Measurements from ENCODE around the gene KRTAP1-5.
"Not testable (repeated sequence)": the region's sequence is repeated elsewhere in the genome, so short reads cannot be mapped to it uniquely, and the experiment has no call there.

KRTAP1-5 gene, protein sequence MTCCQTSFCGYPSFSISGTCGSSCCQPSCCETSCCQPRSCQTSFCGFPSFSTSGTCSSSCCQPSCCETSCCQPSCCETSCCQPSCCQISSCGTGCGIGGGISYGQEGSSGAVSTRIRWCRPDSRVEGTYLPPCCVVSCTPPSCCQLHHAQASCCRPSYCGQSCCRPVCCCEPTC

GRCh38 chr17:41026715-41027471 lies at the start of gene KRTAP1-5:
TSS of gene KRTAP1-5 (minus strand) at chr17:41027208. CDS start at chr17:41027155, 53 bp downstream.
- DNase-seq (ENCODE audit: low read depth in 2 of 2), result no peak

DNA sequence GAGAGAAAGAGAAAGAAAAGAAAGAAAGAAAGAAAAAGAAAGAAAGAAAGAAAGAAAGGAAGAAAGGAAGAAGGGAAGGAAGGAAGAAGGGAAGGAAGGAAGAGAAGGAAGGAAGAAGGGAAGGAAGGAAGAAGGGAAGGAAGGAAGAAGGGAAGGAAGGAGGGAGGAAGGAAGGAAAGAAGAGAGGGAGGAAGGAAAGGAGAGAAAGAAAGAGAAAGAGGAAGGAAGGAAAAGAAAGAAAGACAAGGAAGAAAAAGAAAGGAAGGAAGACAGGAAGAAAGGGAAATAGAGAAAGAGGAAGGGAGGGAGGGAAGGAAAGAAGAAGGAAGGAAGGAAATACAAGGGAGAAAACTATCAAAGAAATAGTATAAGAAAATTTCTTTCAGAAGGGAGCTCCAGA lies 49.8 kb upstream of the KRTAP1-5 start:
- no peak for DNase-seq (ENCODE audit: low read depth in 2 of 2)

DNA sequence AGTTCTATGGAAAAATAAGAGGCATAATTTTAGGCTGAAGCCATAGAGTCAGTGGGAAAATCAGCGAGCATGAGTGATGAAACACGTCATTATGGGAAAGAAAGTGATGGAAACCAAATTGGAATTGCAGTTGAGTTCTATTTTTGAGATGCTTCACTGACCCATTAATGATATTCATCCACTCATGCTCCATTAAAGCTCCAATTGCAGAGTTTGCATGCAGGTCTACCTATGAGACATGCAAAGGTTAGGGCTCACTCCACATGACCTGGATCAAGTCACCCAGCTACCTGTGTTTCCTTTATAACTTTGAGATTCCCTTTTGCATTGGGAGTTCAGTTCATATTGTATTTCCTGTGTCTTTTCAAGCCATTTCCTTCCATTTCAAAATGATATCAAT lies 46.7 kb upstream of the KRTAP1-5 start:
- no peak for DNase-seq (ENCODE audit: low read depth in 2 of 2)

DNA sequence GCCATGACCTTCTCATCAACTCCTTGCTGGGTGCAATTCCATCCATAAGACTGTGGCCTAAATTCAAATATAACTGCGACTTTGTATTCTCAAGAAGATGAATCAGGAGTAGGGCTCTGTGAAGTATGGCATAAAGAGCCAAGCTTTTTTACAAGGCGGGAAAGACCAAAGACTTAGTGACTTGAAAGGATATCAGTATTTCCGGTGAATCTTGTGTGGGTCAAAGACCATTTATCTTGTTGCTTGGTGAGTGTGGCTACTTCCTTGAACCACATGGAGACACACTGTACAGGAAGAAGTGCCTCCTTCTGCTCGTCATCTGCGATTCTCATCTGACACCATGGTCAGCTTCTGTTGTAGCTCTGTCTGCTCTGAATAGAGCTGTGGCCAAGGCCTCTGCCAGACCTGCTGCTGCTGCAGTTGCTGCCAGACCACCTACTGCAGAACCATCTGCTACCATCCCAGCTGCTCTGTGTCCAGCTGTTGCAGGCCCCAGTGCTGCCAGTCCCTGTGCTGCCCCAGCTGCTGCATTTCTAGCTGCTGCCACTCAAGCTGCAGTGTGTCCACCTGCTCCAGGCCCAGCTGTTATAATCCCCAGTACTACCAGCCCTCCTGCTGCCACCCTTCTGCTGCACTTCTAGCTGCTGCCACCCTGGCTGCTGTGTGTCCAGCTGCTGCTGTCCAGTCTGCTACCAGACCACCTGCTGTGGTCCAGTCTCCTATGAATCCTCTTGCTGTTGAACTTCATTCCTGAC lies 44.8 kb upstream of the KRTAP1-5 start:
- no peak for DNase-seq (ENCODE audit: low read depth in 2 of 2)

DNA sequence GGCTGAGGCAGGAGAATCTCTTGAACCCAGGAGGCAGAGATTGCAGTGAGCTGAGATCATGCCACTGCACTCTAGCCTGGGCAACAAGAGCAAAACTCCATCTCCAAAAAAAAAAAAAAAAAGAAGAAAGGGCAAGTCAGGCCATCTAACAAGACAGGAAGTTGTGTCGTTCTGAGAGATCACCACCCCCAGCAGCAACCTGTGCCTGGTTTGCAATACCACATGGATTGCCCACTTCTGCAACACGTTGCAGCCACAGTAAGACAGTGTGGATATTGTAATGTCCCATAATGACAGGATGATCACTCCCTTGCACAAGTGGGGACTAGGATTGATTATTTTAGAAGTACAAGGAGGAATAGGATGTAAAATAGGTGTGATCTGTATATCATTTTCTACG lies 42.0 kb upstream of the KRTAP1-5 start:
- no peak for DNase-seq (ENCODE audit: low read depth in 2 of 2)

GRCh38 chr17:41067281-41067680 lies 40.3 kb upstream of the KRTAP1-5 start:
- no peak for DNase-seq (ENCODE audit: low read depth in 2 of 2)

DNA sequence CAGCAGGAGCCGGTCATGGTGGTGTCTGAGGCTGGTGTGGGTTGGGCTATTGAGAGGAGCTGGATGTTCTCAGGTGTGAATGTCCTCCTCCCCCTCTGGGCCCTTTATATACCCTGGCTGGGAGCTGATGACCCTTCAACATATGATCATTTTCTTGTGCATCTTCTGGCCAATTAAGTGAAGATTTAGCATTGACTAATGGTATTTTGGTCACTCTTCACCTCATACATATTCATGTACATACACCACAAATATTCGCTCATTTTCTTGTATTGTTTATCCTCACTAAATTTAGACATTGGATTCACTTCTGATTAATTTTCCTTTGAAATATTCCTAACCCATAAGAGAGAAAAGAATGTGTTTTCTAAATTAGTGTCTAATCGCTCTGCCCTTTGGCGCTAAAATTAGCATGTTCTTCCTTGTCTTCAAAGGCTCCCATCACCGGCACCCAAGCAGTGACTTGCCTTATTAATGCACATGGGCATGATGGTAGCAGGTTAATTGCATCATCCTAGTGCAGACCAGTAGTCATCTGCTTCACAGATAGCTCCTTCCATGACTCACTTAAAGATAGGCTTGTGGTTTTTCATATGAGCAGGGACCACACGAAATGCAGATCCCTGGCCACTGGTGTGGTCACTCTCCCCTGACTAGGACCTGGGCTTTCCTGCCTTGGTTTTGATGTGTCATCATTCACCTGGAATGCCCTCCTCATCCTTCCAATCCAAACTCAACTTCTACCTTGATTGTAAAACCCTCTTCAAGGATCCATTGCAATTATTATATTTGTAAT lies 39.0 kb upstream of the KRTAP1-5 start, which contains the start of gene KRTAP2-4:
KRTAP2-4 (minus strand) TSS at position 51 of the 796 bp plus-strand sequence; CDS start at position 17, 34 bp downstream.
- no peak for DNase-seq (ENCODE audit: low read depth in 2 of 2)

DNA sequence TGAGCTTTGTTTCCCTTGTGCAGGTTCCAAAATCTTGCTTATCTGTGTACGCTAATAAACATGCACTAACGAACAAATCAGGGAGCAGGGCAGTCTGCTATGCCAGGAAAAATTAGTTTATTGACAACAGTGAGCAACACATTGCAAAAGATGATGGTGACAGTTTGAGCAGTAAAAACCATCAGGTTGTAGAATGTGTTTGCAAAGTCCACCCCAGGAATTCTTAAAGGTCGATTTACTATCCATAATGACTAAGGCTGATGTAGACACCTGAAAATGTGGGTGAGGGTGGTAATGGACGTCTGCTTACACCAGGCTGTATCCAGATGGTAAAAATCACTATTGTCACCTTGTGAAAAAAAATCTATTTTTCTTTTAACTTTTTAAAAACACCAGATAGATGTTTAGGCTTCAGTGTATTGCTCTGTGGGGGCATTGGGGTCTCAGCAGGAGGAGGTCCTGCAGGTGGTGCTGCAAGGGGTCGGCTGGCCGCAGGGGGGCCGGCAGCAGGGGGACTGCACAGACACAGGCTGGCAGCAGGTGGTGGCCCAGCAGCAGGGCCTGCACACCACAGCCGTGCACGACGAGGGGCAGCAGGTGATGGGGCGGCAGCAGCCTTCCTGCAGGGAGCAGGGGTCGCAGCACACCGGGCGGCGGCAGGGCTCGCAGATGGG lies 38.1 kb upstream of the KRTAP1-5 start:
- DNase-seq (ENCODE audit: low read depth in 2 of 2), result not testable (repeated sequence)

DNA sequence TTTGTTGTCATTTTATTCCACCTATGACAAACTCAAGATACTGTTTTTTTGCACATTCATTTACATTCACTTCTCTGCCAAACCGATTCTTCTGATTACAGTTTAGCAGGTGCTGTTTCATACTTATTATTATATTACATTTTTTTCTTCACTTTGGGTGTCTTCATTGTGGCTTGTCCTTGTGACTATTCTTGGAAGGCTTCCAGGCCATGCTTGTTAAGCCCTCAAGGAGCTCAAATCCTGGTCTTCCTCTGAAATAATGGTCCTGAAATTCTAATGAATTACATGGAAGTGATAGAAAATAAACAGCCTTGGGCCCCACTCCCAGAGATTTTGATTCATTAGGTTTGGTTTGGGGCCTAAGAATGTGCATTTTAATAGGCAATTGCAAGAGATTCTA lies 37.3 kb upstream of the KRTAP1-5 start:
- DNase-seq (ENCODE audit: low read depth in 2 of 2), result no peak

DNA sequence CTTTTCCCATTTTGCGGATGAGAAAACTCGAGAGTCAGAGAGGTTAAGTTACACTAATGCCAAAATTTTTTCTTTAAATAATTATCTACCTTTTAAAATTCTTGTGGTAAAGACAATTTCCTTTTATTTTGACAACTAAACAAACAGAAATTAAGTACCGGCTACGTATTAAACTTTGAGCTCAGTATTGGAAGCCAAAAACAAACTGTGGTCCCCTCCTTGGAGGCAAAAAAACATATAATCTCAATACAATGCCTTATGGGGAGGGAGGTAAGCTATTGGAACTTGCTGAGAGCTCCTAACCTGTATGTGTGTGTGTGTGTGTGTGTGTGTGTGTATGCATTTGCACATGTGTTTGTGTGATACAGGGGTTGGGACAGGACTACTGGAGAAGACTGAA lies 36.4 kb upstream of the KRTAP1-5 start:
- DNase-seq (ENCODE audit: low read depth in 2 of 2), result no peak

- no peak for DNase-seq (ENCODE audit: low read depth in 2 of 2)
Observed at GRCh38 chr17:41061964-41062363, 35.0 kb upstream of the KRTAP1-5 start.

GRCh38 chr17:41060052-41060604 lies 33.1 kb upstream of the KRTAP1-5 start, which contains the start of gene KRTAP2-3:
TSS of gene KRTAP2-3 (minus strand) at chr17:41060114. CDS start at chr17:41060050, 64 bp downstream.
- DNase-seq (ENCODE audit: low read depth in 2 of 2), result no peak

- not testable (repeated sequence) for DNase-seq (ENCODE audit: low read depth in 2 of 2)
Observed at GRCh38 chr17:41059276-41060051, 32.5 kb upstream of the KRTAP1-5 start.

DNA sequence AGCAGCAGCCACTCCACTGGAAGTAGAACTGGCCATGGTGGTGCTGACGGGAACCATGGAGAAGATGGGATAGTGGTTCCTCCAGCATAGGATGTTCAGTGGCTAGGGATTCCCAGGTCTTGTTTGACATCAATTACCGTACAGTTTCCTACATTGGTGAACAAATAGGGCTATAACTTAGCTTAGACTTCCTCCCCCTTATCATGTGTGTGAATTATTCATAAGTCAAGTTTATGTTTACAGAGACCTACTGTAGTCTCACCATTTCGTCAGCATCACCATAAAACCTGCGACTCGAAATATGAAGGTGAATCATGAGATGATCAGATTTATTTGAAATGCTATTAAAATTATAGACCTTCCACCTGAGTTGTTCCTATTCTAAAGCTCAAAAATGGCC lies 31.7 kb upstream of the KRTAP1-5 start:
- DNase-seq (ENCODE audit: low read depth in 2 of 2), result no peak

DNA sequence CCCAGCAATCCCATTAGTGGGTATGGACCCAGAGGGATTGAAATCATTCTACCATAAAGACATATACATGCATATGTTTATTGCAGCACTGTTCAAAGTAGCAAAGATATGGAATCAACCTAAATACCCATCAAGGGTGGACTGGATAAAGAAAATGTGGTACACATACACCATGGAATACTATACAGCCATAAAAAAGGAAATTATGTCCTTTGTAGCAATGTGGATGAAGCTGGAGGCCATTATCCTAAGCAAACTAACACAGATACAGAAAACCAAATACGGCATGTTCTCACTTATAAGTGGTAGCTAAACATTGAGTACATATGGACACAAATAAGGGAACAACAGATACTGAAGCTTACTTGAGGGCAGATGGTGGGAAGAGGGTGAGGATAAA lies 30.5 kb upstream of the KRTAP1-5 start:
- no peak for DNase-seq (ENCODE audit: low read depth in 2 of 2)

DNA sequence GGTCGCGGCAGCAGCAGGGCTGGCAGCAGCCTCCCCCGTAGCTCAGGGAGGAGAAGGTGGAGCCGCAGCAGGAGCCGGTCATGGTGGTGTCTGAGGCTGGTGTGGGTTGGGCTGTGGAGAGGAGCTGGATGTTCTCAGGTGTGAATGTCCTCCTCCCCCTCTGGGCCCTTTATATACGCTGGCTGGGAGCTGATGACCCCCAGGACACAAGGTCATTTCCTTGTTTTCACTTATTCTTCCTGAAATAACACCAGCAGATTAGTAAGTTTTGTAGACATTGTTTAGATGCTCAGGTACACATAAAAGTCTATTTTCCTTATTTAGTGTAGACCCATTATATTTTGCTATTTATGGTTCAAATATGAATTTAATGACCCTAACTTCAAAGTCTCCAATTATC lies 28.1 kb upstream of the KRTAP1-5 start, which contains the start of gene KRTAP2-2:
KRTAP2-2 (minus strand) TSS at position 101 of the 400 bp plus-strand sequence; CDS start at position 82, 19 bp downstream.
- not testable (repeated sequence) for DNase-seq (ENCODE audit: low read depth in 2 of 2)

- not testable (repeated sequence) for DNase-seq (ENCODE audit: low read depth in 2 of 2)
Observed at GRCh38 chr17:41054556-41054955, 27.5 kb upstream of the KRTAP1-5 start.

- no peak for DNase-seq (ENCODE audit: low read depth in 2 of 2)
Observed at GRCh38 chr17:41054025-41054424, 27.0 kb upstream of the KRTAP1-5 start.

DNA sequence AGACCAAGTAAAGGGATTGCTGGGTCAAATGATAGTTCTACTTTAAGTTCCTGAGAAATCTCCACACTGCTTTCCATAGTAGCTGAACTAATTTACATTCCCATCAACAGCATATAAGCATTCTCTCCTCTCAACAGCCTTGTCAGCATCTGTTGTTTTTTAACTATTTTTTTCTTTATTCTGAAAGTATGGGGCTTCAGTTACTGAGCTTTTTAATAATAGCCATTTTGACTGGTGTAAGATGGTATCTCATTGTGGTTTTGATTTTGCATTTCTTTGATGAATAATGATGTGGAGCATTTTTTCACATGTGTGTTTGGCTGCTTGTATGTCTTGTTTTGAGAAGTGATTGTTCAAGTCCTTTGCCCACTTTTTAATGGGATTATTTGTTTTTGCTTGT lies 25.6 kb upstream of the KRTAP1-5 start:
- DNase-seq (ENCODE audit: low read depth in 2 of 2), result no peak

GRCh38 chr17:41049110-41049509 lies 22.1 kb upstream of the KRTAP1-5 start:
- no peak for DNase-seq (ENCODE audit: low read depth in 2 of 2)

Data from stimulated activated CD8-positive, alpha-beta memory T cell treated with anti-CD3 and anti-CD28 coated beads, Interleukin-2, amount 100 ng/mL, for 48 hours (primary cell).